Inflammatory macrophage treated with lipopolysaccharide for 1 hour (primary cell): ENCODE data around the gene PRSS38.

Source experiments
- DNase-seq, 2 donors: peaks; one replicate each; pipeline ENCODE4 v3.0.0-alpha.2; 2020 to 2022

The PRSS38 gene

DNA sequence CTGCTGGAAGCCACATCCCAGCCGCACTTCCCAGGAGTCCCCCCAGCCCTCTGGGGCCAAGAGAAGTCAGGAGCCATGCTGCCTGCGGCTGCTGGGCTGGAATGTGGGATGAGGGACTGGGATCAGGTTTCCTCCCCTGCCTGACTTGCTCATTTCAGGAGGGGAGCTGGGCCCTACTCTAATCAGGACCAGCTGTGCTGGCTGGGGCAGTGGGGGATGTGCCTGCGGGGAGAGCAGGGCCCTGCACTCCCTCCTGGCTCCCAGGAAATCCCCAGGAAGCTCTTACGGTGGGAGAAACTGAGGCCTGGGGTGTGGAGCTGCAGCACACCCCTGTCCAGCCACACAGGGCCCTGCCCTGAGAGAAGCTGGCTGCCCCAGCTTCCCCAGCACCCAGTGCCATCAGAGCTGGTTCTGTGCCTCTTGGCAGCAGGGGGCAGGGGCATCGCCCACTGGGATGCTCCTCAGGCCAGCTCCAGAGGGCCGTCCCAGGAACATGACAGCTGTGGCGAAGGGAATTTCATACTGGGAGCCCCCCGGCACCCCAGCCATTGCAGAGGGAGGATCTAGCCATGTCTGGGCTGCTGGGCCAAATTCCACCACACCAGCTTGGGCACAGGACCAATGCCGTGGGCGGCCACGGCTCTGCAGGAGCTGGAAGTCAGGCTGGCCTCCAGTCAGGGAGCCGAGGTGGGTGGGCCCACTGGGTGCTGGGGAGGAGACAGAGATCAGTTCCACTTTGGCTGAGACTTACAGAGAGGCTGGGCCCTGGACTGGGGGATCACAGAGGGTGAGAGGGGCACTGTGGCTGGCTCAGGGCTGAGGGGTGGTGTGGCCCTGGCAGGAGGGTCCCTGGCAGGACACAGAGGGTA lies 21.3 kb upstream of the PRSS38 start:
- no peak for DNase-seq

DNA sequence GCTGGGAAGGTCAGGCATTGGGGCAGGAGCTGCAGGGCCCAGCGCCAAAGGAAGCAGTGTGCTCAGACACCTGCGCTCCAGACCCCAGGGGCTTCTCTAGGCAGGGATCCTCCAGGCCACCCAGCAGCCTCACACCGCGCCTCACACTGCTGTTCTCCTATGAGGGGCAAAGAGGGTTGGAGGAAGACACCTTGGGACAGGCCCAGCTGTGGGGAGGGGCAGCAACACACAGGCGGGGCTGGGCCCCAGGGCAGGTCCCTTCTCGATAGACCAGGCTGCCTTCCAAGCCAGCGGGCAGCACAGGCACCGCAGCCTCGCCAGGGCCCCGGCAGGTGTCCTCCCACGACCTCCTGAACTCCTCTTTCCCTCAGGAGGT lies 20.7 kb upstream of the PRSS38 start:
- DNase-seq = no peak

DNA sequence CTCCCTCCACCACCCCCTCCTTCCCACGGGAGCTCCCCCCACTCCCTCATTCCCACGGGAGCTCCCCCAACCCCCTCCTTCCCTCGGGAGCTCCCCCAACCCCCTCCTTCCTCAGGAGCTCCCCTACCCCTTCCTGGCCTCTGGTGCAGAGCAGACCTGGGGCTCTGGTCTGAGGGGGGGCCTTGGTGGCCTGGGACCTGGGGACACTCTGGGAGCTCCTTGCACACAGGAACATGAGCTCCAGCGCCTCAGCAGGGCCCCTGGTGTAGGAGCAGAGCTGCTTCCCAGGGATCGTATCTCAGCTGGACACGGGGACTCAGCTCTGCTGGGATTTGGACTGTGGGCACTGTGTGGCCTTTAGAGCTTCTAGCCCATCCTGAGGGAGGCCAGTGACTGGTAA lies 19.7 kb upstream of the PRSS38 start:
- no peak for DNase-seq

DNA sequence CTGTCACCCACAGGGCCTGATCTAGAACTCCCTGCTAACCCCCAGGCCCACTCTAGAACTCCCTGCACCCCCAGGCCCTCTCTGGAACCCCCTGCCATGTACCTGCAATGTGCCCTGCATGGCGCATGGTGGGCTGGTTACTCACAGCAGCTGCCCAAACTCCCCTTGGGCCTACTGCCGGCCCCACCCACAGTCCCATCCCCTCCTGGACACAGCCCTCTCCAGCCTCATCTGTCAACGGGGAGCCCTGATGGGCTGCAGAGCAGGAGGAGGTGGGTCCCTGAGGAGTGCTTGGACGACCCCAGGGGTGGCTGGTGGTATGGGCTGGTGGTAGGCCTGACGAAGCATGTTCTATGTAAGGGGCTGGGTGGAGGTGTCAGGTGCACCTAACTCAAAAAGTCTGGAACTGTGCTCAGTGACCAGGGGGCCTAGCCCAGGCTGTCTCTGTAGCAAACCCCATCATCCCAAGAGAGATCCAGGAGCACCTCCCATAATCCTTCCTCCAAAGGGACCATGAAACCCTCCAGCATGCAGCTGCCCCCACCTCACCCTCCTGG lies 19.0 kb upstream of the PRSS38 start:
- DNase-seq = no peak

DNA sequence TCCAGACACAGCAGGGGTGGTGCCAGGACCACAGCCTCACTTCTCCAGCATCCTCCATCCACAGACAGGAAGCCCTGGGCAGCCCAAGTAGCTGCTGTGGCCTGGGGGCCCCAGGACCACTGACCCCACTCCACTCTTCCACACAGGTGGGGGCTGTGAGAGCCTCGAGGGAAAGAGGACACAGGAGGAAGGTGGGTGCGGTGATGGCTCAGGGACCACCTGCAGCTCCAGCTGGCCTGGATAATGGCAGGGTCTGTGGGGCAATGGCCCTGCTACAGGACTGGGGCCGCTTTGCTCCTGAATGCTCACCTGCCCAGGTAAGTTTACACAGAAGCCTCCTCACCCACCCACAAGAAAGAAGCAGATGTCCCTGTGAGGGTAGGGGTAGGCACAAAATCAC lies 18.3 kb upstream of the PRSS38 start:
- DNase-seq = no peak

DNA sequence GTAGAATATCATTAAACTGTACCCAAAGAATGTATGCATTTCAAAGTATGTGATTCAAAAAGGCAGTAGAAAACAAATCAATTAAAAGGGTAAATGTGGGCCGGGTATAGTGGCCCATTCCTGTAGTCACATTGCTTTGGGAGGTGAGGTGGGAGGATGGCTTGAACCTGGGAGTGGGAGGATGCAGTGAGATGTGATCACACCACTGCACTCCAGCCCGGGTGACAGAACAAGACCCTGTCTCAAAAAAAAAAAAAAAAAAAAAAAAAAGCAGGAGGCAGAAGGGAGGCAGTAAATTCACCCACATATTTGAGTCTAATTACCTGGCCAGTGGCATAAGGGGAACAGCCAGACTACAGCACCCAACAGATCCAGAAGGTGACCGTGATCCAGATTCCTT lies 17.9 kb upstream of the PRSS38 start:
- DNase-seq = no peak

DNA sequence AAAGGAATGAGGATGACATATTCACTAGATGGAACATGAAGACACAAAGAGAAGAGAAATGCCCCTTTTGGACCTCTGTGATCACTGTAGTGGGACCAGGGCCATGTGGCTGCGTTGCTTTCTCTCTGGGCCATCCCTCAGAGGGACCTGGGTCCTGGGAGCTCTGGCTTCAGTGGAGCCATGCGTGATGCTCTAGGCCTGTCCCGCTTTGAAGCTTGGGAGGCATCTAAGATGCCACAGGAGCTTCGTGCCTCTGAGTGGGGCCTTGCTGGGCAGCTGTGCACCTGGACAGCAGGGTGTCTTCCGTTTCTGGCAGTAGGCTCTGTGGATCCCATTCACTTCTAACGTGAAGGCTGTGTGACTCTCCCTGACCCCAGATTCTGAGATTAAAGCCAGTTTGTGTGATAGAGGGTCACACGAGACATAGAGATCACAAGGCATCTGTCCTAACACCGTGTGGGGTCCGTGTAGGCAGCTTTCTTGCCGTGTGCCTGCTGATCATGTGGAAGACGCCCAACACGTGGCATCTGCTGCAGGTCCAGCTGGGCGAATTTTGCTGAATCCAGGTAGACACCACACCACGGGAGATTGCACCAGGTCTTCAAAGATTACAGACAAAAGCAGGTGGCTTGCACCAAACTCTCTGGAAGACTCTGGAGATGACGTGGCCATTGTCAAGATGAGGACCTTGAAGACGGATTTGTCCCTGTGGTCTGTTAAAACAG lies 17.2 kb upstream of the PRSS38 start:
- no peak for DNase-seq

DNA sequence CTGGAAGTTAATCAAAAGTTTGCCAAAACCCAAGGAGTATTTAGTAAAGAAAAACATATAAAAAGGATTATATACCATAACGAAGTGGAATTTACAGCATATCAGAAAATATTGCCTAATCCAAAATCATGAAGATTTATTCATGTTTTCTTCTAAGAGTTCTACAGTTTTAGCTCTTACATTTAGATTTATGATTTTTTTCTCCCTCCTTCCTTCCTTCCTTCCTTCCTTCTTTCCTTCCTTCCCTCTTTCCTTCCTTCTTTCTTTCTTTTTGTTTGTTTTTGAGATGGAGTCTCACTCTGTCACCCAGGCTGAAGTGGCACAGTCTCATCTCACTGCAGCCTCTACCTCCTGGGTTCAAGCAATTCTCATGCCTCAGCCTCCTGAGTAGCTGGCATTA lies 15.7 kb upstream of the PRSS38 start:
- no peak for DNase-seq

DNA sequence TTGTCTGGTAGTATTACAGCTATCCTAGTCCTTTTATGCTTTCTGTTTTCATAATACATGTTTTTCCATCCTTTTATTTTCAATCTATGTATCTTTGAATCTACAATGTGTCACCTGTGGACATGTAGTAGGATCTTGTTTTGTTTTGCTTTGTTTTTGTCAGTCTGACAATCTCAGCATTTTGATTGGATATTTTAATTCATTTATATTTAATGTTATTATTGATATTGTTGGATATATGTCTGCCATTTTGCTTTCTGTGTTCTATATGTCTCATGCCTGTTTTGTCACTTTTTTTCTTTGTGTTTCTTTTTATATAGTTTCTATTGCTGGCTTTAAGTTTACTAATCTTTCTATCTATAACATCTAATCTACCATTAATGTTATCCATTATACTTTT lies 11.5 kb upstream of the PRSS38 start:
- no peak for DNase-seq

DNA sequence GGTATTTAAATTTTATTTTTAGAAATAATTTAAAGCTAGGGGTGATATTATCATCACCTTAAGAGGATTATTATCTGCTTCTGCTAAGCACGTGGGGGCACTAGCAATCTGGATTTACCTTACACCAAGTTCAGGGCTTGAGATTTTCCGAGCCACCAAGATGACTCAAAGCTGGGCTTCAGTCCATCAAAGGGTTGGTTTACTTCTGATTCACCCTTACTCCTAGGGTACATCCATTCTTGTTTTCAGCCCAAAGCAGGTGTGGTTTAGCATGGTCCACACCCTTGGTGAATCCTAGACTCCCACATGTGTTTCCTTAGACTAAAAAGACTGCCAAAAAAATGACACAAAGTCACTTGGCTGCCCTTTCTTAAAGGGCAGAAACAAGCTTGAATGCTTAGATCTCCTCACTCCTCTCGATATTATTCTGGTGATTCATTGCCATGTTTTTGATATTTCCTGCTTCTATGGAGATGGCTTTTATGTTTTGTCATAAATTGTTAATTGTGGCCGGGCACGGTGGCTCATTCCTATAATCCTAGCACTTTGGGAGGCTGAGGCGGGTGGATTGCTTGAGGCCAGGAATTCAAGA lies 9.8 kb upstream of the PRSS38 start:
- no peak for DNase-seq

DNA sequence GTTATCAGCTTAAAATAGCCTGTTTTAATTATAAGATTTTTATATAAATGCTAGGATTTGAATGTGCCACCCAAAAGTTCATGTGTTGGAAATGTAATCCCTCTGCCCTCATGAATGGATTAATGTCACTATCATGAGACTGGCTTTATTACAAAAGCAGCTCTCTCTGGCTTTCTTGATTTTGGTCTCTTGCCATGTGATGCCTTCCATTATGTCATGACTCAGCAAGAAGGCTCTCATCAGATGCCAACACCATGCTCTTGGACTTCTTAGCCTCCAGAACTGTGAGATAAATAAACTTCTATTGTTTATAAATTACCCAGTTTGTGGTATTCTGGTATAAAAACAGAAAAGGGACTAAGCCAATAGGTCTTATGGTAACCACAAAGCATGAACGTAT lies 6.9 kb upstream of the PRSS38 start:
- DNase-seq = no peak

DNA sequence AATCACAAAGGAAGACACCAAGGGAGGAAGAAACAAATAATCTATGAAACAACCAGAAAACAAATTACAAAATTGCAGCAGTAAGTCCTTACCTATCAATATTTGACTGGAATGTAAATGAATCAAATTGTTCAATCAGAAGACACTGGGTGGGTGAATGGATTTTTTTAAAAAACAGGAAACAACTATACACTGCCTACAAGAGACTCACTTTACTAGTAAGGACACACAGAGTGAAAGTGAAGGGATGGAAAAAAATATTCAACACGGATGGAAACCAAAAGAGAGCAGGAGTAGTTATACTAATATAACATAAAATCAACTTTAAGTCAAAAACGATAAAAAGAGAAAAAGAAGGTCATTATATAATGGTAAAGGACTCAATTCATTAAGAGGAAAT lies 6.4 kb upstream of the PRSS38 start:
- DNase-seq = no peak

DNA sequence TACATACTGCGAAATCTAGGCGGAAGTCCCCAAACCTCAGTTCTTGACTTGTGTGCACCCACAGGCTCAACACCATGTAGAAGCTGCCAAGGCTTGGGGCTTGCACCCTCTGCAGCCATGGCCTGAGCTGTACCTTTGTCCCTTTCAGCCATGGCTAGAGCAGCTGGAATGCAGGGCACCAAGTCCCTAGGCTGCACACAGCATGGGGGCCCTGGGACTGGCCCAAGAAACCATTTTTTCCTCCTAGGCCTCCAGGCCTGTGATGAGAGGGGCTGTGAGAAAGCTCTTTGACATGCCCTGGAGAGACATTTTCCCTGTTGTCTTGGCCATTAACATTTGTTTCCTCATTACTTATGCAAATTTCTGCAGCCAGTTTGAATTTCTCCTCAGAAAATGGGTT lies 1.5 kb upstream of the PRSS38 start:
- DNase-seq = no peak

DNA sequence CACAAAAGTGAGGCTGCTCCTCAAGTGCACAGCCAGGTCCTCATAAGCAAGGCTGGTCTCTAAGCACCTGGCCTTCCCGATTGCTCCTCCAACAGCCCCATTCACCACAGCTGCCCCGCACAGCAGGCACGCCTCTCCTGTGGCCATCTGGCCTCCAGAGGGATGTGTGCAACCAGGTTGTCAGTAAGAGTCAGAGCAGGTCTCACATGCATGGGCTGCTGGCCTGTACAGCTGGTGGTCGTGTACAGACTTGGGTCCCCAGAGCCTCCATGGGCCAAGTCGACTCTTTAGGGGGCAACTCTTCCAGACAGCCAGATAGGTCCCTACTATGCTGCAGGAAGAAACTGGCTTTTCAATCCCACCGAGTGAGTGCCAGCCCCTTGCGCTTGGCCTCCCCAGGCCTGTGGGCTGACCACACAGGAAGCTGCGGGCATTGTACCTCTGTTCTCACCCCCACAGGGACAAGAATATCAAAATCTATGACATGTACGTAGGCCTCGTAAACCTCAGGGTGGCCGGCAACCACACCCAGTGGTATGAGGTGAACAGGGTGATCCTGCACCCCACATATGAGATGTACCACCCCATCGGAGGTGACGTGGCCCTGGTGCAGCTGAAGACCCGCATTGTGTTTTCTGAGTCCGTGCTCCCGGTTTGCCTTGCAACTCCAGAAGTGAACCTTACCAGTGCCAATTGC lies 1.4 kb downstream of the PRSS38 start:
- no peak for DNase-seq

DNA sequence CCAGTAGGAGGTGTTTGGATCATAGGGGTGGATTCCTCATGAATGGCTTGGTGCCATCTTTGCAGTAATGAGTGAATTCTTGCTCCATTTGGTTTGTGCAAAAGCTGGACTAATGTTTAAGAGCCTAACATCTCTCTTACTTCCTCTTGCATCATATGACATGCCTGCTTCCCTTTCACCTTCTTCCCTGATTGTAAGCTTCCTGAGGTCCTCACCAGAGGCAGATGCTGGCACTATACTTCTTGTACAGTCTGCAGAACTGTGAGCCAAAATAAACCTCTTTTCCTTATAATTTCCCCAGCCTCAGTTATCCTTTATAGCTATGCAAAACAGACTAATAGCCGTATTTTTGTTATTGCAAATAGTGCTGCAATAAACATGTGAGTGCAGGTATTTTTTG lies 8.1 kb downstream of the PRSS38 start:
- DNase-seq = no peak

DNA sequence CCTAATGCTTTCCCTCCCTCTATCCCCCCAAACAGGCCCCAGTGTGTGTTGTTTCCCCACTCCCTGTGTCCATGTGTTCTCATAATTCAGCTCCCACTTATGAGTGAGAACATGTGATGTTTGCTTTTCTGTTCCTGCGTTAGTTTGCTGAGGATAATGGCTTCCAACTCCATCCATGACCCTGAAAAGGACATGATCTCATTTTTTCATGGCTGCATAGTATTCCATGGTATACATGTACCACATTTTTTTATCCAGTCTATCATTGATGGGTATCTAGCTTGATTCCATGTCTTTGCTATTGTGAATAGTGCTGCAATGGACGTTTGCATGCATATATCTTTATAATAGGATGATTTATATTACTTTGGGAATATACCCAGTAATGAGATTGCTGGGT lies 8.7 kb downstream of the PRSS38 start:
- DNase-seq = no peak

DNA sequence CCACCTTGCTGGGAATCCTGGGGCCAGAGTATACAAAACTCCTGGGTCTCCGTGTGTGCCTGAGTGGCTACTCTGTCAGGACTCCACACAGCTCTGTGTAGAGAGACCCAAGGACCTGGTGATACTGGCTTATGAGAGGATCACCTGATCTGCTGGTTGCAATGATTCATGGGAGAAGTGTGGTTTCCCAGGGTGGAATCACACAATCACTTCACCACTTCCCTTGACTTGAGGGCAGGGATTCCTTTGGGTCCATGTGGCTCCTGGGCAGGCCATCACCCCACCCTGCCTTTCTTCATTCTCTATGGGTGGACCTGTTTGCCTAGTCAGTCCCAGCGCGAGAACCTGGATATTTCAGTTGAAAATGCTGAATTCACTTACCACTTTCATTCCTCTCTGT lies 13.3 kb downstream of the PRSS38 start:
- no peak for DNase-seq

DNA sequence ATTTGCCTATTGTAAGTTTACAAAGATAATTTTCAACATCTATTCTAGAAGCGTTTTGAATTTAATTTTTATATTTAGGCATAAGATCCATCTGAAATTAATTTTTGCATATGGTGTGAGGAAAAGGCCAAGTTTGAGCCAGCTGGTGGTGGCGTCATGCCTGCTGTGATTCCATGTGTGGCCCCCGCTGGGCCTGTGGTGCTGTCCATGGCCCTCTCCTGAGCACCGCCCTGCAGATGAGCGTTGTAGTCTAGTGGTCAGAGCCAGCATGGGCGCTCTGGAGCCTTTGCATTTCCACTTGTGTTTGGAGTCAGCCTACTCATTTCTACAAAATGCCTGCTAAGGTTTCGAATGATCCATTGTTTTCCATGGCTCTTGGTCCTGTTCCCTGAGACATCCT lies 22.7 kb downstream of the PRSS38 start:
- DNase-seq = no peak

DNA sequence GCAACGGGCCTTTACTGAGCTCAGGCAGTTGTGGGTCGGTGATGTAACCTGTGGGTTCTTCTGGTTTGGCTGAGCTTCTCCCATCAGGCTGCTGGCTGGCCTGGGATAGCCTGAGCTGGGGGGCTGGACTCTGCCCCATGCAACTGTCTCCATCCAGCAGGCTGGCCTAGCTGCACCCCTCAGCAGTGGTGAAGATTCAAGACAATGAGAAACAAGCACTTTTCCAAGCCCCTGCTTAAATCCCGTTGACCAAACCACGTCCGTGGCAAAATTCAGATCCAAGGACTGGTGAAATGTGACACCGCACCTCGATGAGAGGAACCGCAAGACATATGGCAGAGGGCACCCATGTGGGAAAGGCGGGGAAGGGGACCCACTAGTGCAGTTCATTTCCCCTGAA lies 25.6 kb downstream of the PRSS38 start:
- no peak for DNase-seq

DNA sequence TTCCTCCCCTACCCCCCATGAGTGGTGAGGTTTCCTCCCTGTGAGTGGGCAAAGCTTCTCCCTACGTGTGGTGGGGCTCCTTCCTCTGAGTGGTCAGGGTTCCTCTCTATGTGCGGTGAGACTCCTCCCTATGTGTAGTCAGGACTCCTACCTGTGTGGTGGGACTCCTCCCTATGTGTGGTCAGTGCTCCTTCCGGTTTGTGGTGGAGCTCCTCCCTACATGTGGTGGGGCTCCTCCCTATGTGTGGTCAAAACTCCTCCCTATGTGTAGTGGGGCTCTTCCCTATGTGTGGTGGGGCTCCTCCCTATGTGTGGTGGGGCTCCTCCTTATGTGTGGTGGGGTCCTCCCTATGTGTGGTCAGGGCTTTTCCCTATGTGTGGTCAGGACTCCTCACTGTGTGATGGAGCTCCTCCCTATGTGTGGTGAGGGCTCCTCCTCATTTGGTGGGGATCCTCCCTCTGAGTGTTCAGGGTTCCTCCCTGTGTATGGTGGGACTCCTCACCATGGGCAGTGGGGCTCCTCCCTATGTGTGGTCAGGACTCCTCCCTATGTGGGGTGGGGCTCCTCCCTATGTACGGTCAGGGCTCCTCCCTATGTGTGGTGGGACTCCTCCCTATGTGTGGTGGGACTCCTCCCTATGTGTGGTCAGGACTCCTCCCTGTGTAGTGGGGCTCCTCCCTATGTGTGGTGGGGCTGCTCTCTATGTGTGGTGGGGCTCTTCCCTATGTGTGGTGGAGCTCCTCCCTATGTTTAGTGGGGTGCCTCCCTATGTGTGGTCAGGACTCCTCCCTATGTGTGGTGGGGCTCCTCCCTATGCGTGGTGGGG lies 29.1 kb downstream of the PRSS38 start:
- DNase-seq = no peak

DNA sequence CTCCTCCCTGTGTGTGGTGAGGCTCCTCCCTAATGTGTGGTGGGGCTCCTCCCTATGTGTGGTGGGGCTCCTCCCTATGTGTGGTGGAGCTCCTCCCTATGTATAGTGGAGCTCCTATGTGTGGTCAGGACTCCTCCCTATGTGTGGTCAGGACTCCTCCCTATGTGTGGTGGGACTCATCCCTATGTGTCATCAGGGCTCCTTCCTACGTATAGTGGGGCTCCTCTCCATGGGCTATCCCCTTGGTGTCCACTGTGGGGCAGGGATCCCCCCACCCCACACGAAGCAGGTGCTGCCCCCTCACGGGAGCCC lies 29.6 kb downstream of the PRSS38 start:
- DNase-seq = no peak

DNA sequence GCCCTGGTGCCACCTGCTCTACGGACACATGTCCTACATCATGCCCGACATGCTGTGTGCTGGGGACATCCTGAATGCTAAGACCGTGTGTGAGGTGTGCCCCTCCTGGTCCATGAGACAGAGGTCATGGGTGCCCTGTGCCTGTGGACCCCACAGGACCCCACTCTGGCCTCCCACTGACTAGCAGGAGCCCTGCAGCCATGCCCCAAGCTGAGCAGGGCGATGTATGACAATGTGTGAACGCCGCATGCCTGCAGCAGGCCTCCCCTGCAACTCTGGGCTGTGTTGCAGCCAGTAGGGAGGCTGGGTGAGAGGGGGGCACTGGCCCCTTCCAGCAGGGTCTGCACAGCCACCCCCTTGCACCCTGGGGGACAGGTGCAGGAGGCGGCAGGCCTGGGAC lies 30.0 kb downstream of the PRSS38 start:
- no peak for DNase-seq
